ENCODE data around the gene CD164L2.

The CD164L2 gene

GRCh38 chr1:27361044-27361402 lies 22.1 kb downstream of the CD164L2 start:
- DNase-seq, result no peak

DNA sequence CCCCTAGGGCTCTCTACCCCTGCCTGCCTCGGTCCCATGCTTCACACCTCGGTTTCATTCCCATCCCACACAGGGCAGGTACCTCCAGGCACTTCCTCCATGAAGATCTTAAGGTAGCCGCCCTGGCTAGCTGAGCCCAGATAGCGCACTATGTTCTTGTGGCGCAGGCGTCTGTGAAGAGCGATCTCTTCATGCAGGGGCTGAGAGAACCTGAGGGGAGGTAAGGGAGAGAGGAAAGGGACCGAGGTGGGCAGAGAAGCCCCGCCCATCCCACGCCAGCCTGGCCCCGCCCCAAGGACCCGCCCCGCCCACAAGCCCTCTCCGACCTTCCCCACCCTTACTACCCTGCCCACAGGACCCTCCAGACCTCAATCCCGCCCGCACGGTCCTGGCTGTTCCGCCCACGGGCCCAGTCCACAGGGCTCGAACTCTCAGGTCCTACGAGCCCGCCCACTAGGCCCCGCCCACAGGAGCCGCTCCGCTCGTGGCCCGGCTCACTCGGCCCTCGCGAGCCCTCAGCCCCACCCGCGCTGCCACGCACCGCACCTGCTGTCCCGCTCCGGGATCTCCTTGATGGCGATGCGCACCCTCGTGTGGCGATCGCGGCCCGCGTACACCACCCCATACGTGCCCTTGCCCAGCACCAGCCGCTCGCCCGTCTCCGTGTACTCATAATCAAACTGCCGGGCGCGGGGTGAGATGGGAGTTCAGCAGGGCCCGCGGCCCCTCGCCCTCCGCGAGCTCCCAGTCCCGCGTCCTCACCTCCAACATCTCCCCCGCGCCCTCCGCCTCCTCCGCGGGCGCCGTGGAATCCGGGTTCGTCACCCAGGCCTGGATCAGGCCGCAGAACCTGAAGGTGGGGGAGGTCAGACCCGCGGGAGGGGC lies 22.7 kb downstream of the CD164L2 start:
- peak; percentile 43 for DNase-seq

DNA sequence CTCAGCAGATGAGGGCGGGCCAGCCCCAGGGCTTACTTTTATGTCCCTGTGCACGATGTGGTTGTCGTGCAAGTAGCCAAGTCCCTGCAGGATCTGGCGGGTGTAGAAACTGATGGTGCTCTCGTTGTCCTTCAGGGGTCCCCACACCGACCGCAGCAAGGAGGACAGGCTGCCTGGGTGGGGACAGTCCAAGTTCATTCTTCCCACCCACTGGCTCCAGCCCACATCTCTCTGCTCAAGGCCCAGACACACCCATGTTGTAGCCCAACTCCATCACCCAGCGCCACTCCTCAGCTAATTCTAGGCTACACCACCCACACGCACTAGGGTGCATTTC lies 23.3 kb downstream of the CD164L2 start:
- no peak for DNase-seq

GRCh38 chr1:27358928-27359313 lies 24.2 kb downstream of the CD164L2 start:
- no peak for DNase-seq

- DNase-seq, result no peak
Observed at GRCh38 chr1:27358038-27358927, 24.9 kb downstream of the CD164L2 start.

DNA sequence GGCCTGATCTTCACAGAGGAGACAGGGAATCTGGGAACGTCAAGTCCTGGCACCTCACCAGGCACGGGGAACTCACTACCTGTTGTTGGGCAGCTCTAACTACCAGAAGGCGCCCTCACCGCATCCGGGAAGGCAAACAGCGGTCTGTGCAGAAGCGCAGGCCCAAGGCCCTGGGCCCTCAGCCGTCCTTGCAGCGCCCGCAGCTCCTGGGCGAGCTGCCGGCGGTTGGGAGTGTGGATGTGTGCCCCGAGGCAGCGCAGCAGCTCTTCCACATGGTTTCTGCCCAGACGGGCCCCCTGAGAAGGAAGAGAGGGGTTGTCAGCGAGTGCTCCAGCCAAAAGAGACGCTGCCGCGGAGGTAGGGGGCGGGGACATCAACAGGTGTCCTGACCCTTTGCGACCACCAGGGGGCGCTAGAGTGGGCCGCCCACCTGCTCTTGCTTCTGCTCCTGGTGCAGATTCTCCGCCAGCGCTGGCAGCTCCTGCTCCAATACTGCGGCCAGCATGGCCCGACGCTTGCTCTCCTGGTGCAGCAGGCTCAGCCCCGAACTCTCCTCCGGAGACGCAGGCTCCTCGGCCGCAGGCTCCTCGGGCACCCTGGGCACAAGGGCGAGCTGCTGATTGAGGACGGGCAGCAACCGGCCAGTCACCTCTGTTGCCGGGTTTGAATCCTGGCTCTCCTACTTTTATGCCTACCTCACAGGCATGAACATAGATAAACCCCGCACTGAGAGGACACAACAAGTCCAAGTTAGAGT lies 25.7 kb downstream of the CD164L2 start:
- DNase-seq, result peak; percentile 80

GRCh38 chr1:27356619-27357280 lies 26.4 kb downstream of the CD164L2 start:
- DNase-seq, result peak; percentile 40

DNA sequence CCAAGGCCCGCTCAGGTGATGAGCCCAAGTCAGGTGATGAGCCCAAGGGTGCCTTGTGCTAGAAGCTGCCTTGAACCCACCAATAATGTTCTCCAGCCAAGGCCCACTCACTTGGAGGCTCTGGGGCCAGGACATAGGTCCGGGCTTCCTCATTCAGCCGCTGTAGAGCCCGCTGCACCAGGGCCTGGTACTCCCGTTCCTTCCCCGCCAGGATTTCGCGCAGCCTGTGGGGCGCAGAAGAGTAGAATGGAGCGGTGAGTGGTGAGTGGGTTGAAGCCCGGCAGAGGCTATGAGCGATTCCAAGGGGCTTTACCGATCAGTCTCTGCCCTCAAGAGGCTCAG lies 26.9 kb downstream of the CD164L2 start:
- no peak for DNase-seq

DNA sequence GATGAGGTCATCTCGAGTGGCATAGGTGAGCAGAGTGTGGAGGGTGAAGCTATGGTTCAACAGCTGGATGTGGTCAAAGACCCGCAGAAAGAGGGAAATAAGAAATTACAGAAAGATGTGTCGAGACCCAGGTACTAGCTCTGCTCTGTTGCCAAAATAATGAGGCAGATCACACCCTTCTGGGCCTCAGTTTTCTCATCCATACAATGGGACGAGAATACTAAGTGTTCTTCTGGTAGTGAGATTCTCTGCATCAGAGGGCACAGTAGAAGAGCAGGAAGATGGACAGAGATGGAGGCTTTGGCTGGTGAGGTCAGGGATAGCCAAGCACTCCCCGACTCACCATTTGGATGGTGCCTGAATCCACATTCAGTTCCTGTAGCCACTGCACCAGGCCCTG lies 27.4 kb downstream of the CD164L2 start:
- no peak for DNase-seq

GRCh38 chr1:27353629-27354028 lies 29.5 kb downstream of the CD164L2 start:
- DNase-seq, result no peak

DNA sequence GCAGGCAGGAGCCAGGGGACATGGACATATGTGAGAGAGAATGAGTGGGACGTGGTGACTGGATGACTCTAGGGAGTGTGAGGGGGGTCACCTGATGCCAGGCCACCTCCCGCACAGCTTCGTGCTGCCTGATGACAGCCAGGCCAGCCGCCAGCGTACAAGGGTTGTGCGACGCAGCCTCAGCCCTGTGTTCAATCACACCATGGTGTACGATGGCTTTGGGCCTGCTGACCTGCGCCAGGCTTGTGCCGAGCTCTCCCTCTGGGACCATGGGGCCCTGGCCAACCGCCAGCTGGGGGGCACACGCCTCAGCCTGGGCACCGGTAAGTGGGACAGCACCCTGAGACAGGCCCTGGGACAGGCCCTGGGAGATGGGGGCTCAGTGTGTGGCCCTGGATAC lies 30.0 kb downstream of the CD164L2 start:
- no peak for DNase-seq

DNA sequence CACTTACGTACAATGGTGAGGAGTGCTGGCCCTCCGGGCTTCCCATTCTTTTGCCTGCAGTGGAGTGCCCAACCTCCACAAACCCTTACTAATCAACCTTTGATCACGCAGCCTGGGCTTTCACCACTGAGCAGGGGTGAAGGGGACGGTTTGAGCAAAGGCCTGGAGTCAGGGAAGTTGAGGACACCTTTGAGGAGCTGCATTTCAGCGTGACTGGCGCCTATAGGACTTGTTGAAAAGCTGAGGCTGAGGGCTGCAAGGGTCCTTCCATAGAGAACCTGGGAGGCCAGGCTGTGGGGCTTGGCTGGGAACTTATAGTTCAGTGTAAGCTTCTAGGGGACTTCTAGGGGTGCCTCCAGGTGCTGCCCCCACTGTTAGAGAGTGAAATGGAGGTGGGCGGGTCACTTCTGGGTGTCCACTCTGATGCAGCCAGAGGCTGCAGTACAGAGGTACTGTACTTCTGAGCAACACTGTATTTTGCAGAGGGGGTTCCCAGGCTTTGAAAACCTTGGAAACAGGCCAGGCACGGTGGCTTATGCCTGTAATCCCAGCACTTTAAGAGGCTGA lies 31.5 kb downstream of the CD164L2 start:
- no peak for DNase-seq

GRCh38 chr1:27350663-27351540 lies 32.2 kb downstream of the CD164L2 start:
- no peak for DNase-seq

- no peak for DNase-seq
Observed at GRCh38 chr1:27349784-27350662, 33.1 kb downstream of the CD164L2 start.

DNA sequence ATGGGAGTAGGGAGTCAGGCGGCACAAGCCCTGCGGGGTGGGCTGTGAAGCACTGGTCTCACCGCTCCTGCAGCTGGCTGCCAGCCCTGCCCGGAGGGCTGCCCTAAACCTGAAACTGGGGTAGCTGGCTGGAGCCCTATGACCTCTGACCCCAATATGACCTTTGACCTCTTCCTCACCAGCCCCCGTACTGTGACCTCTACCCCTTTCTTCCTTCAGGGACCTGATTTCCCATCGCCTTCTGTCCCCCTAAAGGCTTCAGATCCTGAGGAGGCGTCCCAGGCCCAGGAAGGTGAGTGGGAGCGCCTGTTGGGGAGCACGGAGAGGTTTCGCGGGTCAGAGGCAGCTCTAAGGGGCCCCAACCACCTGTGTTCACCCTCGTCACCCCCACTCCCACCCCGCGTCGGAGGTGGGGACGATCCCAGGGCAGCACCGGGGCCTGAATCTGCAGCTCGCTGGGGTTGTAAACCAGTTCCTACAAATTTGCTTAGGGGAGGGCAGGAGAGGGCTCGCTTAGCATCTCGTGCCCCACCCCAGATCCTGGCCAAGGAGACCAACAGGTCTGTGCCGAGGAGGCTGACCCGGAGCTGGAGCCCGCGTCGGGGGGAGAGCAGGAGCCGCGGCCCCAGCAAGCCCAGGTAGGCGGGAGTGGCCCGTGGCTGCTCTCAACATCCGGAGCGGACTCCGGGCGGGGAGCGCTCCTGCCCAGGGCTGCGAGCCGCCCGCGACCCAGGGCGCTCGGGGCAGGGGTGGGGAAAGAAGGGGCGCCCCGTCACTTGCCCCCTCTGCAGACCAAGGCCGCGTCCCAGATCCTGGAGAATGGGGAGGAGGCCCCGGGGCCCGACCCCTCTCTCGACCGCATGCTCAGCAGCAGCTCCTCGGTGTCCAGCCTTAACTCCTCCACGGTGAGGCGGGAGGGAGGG lies 34.0 kb downstream of the CD164L2 start:
- DNase-seq, result no peak

- DNase-seq, result no peak
Observed at GRCh38 chr1:27346991-27347624, 36.0 kb downstream of the CD164L2 start.

GRCh38 chr1:27346357-27346756 lies 36.8 kb downstream of the CD164L2 start:
- DNase-seq, result no peak

GRCh38 chr1:27345272-27345671 lies 37.9 kb downstream of the CD164L2 start:
- DNase-seq, result no peak

DNA sequence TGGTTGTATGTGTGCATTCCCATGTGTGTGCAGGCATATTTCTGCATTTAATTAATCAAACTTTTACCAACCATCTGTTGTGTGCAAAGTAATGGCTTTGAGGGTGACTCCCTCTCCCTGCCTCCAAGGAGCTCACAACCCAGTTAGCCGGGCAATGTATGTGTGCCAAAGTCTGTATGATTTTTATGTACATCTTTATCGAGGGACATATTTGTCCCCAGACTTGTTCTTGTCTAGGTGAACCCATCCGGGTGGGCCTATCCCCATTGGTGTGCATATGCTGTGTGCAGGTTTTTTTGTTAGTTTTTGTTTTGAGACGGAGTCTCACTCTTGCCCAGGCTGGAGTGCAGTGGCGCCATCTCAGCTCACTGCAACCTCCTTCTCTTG lies 39.5 kb downstream of the CD164L2 start:
- DNase-seq, result no peak

All from stimulated activated CD4-positive, alpha-beta T cell treated with anti-CD3 and anti-CD28 coated beads, Interleukin-4, amount 100 ng/mL, for 24 hours (primary cell).